Measurements from ENCODE around the gene ITGB1BP1.

DNA sequence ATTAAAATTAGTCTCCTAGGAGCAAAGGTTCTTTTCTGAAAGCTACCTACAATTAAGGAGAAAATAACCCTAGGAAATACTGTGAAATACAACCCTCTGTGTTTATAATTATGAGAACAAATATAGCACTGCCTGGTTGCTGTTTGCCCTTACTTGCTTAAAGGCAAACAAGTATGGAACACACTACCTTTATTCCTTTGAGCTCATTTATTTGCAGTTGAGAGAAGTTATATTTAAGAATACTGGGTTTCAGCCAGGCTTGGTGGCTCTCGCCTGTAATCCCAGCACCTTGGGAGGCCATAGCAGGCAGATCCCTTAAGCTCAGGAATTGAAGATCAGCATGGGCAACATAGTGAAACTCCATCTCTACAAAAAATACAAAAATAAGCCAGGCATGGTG lies 27.9 kb upstream of the ITGB1BP1 start:
- TF ChIP-seq, protein P1, sequence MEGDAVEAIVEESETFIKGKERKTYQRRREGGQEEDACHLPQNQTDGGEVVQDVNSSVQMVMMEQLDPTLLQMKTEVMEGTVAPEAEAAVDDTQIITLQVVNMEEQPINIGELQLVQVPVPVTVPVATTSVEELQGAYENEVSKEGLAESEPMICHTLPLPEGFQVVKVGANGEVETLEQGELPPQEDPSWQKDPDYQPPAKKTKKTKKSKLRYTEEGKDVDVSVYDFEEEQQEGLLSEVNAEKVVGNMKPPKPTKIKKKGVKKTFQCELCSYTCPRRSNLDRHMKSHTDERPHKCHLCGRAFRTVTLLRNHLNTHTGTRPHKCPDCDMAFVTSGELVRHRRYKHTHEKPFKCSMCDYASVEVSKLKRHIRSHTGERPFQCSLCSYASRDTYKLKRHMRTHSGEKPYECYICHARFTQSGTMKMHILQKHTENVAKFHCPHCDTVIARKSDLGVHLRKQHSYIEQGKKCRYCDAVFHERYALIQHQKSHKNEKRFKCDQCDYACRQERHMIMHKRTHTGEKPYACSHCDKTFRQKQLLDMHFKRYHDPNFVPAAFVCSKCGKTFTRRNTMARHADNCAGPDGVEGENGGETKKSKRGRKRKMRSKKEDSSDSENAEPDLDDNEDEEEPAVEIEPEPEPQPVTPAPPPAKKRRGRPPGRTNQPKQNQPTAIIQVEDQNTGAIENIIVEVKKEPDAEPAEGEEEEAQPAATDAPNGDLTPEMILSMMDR (IDR thresholded peaks at IDR 0.05; ENCODE audit: low read length), result no peak
- no peak for TF ChIP-seq EZH2 (optimal IDR thresholded peaks at IDR 0.05; ENCODE audit: low read depth, low read length)

Data from MM.1S (cell line).